Neural cell (in vitro differentiated cells): ENCODE measurements around the gene MYO9A.

Experiments
- CTCF ChIP-seq: fragments of 450-650 bp; IDR thresholded peaks from 2 replicates; pipeline ENCODE4 v1.5.1; 2014; ENCODE audit warnings: antibody characterized with exemption, mild to moderate bottlenecking, moderate library complexity; ENCODE audit not compliant: poor library complexity, severe bottlenecking
- EP300 ChIP-seq: fragments of 450-650 bp; conservative IDR thresholded peaks from 2 replicates; pipeline ENCODE4 v1.6.1; 2014; ENCODE audit warnings: antibody characterized with exemption, mild to moderate bottlenecking, moderate library complexity; ENCODE audit not compliant: poor library complexity, severe bottlenecking
- POLR2AphosphoS5 ChIP-seq: IDR thresholded peaks from 2 replicates; pipeline ENCODE4 v1.6.1; 2012

DNA sequence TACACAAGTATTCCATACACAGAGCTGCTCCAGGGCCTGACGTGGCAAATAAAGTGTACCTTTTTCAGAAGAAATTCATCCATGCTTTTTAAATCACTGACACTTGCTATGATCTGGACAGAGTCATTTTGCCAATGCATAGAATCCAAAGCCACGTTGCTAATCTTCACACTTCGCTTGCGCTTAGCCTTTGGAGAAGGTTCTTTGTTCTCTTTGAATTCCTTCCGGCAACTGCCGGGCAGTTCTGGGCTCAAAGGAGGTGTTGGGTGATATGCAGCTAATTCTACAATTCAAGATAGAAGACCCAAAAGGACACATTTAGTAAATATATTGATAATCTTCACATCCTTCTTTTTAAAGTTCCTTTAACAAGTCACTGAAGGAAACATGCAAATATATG is 237.7 kb downstream of the MYO9A start:
- TF ChIP-seq EP300, result no peak
- TF ChIP-seq CTCF, result no peak
- TF ChIP-seq POLR2AphosphoS5, result no peak
